T-helper 1 cell treated with Interleukin-12 subunit alpha and Interleukin-12 subunit beta and Interleukin-4 antibody, amounts not matched to agents 30 ng/mL and 1 ng/mL, for 36 hours (primary cell): ENCODE measurements around the gene CPA1. TPM values are rescaled to one million over a fixed set of nuclear protein-coding genes. Genes with fewer than 3 reads are reported as not detected.

Experiments used
- intact Hi-C: fragments of 100-400 bp; cut with micrococcal nuclease; formaldehyde crosslinking; loops from one replicate; pipeline ENCODE4 v1.15.1; 2024
- total RNA-seq: library from RNA; stranded (reverse); gene quantifications from 2 replicates; pipeline ENCODE4 v1.2.3, GENCODE V29; 2022

The CPA1 gene
- total RNA-seq, 1 donor from 2014 or later = not detected

DNA sequence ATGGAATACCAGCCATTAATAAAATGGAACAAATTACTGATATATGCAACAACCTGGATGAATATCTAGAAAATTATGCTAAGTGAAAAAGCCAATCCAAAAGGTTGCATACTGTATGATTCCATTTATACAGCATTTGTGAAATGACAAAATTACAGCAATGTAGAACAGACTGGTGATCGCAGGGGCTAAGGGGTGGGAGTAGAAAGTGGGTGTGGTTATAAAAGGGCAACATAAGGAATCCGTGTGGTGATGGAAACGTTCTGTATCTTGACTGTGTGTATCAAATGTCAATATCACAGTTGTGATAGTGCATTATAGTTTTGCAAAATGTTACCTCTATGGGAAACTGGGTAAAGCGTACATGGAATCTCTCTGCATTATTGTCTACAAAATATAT is 45.5 kb downstream of the CPA1 start:
- intact Hi-C loops = no loop called here

DNA sequence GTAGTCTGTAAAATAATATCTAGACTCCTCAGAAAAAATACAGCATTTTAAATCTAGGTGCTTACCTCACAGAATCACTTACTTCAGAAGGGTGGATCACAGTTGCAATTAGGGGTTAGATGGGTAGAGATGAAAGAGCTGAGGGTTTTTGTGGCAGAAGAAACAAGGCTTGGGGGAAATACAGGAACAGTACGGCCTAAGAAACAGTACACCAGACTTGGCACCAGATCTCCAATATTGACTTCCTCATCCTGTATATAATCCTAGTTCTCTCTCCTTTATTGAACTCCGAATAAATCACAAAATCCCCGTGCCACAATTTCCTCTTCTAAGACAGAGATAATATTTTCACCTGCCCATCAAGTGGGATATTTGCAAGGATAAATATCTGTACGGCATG is 46.3 kb downstream of the CPA1 start:
- intact Hi-C loops = no loop called here

- intact Hi-C loops = no loop called here
These were observed 48.7 kb downstream of the CPA1 start for GRCh38 chr7:130429019-130429418.

GRCh38 chr7:130430115-130430514 is 49.8 kb downstream of the CPA1 start:
- intact Hi-C loops = no loop called here

DNA sequence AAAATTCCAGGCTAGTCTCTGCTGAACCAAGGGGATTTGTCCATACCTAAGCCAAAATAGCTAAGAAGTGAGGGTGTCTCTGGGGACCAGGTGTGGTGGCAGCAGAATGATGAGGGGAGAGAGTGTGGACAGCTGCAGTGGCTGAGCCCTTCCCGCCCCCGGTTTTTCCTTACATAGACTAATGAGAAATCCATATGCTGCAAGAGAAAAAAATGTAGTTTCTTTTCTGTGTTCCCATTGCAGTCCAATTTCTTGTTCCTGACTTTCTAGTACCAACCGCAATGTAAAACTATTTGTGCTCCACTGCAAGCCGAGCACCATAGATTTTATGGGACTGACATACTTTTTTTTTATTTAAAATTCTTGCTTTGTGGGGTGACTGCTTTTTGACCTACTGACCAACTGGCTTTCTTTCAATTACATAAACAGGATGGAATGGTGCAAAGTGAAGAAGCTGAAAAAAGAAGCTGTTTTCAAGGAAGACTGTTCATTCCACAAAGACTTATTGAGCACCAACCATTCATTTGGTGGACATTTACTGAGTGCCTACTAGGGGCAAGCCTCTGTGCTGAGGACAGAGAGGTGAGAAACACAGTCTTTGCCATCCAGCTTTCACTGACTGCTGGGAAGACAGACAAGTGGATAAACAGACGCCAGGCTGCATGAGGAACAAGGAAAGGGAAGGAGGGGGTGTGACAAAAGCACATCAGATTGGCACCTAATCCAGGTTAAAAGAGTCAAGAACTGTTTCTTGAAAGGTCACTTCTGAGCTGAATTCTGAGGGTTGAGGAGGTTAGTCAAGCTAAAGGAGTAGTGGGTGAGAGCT is 50.8 kb downstream of the CPA1 start:
- intact Hi-C loops = no loop called here

GRCh38 chr7:130432886-130433285 is 52.6 kb downstream of the CPA1 start:
- intact Hi-C loops = loop anchor here (2.0 kb wide), 1 partner anchor 16 kb away; no protein-coding TSS in a partner anchor

DNA sequence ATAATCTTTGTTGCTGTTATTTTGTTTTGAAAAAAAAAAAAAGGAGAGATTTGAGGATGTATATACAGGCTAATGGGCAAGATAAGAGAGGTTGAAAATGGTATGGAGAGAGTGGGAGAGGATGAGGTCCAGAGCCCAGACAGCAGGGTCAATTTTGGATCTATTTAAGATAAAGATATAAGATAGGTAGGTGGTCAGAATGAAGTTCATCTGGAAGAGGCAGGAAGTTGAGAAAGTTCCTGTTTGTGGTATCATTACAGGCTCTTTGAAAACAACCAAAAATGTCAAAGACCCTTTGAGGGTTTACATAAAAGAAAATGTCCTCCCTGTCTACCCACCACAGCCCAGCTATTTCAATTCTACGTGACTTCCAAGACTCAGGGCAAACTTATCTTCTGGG is 53.0 kb downstream of the CPA1 start:
- intact Hi-C loops = loop anchor here (2.0 kb wide), 1 partner anchor 16 kb away; no protein-coding TSS in a partner anchor

DNA sequence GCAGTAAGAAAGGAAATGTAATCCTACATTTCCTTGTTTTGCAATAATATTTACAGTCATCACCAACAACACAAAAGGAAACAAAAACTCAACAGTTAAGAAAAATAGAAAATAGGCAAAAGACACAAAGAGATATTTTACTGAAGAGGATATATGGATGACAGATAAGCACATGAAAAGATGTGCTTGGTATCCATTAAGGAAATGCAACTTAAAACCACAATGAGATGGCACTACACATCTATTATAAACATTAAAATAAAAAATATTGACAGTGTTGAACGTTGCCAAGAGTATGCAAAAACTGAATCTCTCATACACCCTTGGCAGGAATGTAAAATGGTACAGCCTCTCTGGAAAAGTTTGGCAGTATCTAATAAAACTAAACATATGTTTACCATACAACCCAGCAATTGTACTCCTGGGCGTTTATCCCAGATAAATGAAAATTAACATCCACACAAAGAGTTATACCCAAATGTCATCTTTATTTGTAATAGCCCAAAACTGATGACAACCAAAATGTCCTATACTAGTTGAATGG is 55.1 kb downstream of the CPA1 start:
- intact Hi-C loops = no loop called here

GRCh38 chr7:130436253-130436652 is 56.0 kb downstream of the CPA1 start:
- intact Hi-C loops = no loop called here

Other genes starting within 250 kb of the CPA1 start
- gene TMEM209, start 175.1 kb upstream of the CPA1 start, total RNA-seq = 42.3 and 42.8 TPM in 2 replicates
- not detected in 2 replicates for gene SSMEM1, start 172.6 kb upstream of the CPA1 start, total RNA-seq
- gene CPA2, start 113.6 kb upstream of the CPA1 start, total RNA-seq = not detected in 2 replicates
- not detected in 2 replicates for gene CPA4, start 87.3 kb upstream of the CPA1 start, total RNA-seq
- 0.90 and 0.91 TPM in 2 replicates for gene CPA5, start 35.7 kb upstream of the CPA1 start, total RNA-seq
- 14.4 and 16.0 TPM in 2 replicates for gene CEP41, start 60.5 kb downstream of the CPA1 start, total RNA-seq
- gene MEST, start 111.6 kb downstream of the CPA1 start, total RNA-seq = 1.2 and 1.4 TPM in 2 replicates